Right kidney (tissue), 1 donor: ENCODE results near the gene AK4.
"Not testable (repeated sequence)": the region's sequence is repeated elsewhere in the genome, so short reads cannot be mapped to it uniquely, and the experiment has no call there.

Experiments used
- DNase-seq: peaks from one replicate; pipeline ENCODE4 v3.0.0-alpha.2; 2016

AK4 gene

DNA sequence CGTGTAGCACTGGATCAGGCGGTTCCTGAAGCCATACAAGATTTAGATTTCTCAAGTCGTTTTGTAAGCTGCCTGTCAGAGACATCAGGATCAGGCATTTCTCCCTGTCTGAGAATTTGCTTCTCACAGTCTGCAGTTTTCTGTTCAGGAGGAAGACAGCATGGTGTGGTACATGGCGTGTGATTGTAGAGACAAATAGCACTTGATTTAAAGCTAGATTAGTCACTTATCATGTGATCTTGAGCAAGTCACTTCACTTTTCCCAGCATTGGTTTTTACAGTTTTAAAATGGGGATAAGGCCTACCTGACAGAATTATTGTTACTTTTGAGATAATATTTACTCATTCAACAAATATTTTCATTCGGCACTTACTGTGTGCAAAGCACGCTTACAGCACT lies 63.3 kb downstream of the AK4 start:
- no peak for DNase-seq

GRCh38 chr1:65213271-65214023 lies 65.4 kb downstream of the AK4 start:
- DNase-seq, result no peak

DNA sequence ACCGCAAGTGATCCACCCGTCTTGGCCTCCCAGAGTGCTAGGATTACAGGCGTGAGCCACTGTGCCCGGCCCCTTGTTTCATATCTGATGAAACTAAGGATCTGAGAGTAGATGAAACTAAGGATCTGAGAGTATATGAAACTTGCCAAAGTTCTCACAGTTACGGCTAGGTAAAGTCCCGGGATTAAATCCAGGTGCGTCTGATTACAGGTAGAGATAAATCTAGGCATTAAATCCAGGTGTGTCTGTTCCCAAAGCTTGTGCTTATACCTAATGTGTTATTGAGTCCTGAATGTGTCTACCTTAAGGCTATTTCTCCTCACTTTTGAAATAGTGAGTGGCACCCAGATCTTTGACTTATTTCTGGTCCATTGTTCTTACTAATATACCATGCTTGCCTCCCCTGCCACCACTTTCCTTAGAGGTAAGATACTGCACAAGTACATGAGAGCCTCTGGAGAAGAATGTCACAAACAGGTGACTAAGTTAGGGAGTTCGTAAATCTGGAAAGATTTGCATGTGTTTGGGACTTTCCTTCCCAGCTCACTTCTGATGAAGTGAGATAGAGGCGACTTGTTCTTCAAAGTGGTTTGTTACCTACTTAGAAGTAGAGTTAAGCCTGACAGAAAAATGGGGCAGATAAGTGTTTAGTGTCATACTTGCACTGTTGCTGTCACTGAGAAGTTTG lies 66.5 kb downstream of the AK4 start:
- no peak for DNase-seq

DNA sequence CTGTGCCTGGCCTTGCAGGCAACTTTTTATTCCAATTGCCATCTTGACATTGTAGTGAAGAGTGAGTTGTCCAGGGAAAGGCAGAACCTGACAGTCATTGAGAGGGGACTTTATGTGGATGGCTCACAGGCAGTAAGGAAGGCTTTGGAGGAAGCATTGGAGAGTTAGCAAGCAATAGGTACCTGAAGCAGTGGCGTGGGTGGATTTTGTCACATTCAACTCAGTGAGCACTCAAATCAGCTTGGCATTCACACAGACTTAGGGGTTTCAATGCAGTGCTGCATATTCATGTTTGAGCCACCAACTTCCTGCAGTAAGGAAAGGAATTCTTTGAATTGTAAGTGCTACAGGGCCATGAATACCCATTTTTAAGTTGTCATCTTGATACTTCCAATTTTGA lies 69.0 kb downstream of the AK4 start:
- no peak for DNase-seq

DNA sequence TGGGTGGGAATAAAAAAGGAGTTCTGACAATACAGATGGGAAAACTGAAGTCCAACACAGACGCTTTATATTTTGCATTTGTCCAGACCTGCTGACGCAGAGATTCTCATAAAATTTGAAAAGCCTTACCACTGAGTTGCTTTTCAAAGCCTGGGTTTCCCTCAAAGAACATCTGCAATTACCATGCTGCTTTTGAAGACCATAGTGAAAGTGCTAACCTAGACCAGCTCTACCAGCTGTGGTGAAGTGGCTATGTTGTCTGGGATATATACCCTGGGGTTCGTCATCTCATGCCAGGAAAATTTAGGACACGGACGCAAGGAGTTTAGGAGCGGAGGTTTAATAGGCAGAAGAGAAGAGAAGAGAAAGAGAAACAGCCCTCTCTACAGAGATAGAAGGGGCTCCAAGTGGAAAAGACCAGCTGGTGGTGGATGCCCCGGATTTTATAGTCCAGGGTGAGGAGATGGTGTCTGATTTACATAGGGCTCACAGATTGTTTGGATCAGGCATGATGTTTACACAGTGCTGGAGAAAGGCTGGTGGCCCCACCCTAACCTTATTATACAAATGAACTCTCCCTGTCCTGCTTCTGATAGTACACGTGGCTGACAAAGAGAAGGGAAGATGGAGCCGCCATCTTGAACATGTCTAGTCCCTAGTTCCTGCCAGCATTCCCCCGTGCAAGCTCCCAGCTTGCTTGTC lies 73.8 kb downstream of the AK4 start:
- no peak for DNase-seq

GRCh38 chr1:65222340-65222940 lies 74.4 kb downstream of the AK4 start:
- DNase-seq, result no peak

DNA sequence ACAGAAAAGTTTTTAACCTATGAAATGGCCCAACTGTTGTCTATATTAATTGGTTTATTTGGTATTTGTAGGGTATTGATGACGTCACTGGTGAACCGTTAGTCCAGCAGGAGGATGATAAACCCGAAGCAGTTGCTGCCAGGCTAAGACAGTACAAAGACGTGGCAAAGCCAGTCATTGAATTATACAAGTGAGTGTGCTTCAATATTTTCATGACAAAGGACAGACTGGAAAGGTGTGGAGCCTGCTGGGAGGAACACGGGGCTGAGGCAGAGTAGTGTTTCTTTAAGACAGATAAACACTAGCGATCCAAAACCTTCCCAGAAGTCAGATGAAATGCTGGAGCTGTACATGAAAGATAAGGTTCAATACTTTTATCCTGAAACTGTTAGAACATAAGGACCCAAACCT lies 76.7 kb downstream of the AK4 start:
- DNase-seq, result no peak

- no peak for DNase-seq
Observed at GRCh38 chr1:65225179-65225578, 77.2 kb downstream of the AK4 start.

- no peak for DNase-seq
Observed at GRCh38 chr1:65229201-65229600, 81.2 kb downstream of the AK4 start.

GRCh38 chr1:65229754-65230339 lies 81.8 kb downstream of the AK4 start:
- DNase-seq, result no peak

GRCh38 chr1:65230731-65231481 lies 82.9 kb downstream of the AK4 start:
- DNase-seq, result no peak

GRCh38 chr1:65231718-65232330 lies 83.8 kb downstream of the AK4 start:
- DNase-seq, result no peak

DNA sequence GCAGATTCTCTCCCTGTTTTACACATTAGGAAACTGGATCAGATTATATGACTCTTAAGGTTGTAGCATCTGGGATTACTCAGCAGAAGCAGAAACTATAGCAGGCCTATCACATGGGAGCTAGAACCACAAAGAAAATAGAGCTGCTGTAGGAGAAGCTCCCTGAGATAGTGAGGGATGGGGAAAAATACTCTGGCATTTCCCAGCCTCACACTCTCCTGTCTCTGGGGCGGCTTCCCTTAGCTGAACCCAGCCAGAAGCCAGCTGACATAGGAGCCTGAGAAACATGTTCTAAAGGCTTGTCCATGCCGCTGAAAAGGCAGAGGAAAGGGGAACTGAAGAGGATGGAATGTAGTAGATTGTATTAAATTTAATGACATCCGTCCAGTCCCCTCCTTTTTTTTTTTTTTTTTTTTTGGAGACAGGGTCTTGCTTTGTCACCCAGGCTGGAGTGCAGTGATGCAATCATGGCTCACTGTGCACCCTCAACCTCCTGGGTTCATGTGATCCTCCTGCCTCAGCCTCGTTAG lies 84.5 kb downstream of the AK4 start:
- no peak for DNase-seq

- DNase-seq, result no peak
Observed at GRCh38 chr1:65233782-65234181, 85.8 kb downstream of the AK4 start.

- no peak for DNase-seq
Observed at GRCh38 chr1:65235867-65236805, 88.1 kb downstream of the AK4 start.

- not testable (repeated sequence) for DNase-seq
Observed at GRCh38 chr1:65237088-65237487, 89.1 kb downstream of the AK4 start.

- DNase-seq, result no peak
Observed at GRCh38 chr1:65237503-65237902, 89.5 kb downstream of the AK4 start.

DNA sequence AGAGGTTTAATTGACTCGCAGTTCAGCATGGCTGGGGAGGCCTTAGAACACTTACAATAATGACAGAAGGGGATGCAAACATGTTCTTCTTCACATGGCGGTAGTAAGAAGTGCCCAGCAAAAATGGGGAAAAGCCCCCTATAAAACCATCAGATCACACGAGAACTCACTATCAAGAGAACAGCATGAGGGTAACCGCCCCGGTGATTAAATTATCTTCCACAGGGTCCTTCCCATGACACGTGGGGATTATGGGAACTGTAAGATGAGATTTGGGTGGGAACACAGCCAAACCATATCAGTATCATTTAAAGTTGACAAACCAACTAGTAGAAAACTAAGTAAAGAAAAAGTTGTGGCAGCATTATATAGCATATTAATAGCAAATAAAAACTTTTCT lies 90.0 kb downstream of the AK4 start:
- no peak for DNase-seq

DNA sequence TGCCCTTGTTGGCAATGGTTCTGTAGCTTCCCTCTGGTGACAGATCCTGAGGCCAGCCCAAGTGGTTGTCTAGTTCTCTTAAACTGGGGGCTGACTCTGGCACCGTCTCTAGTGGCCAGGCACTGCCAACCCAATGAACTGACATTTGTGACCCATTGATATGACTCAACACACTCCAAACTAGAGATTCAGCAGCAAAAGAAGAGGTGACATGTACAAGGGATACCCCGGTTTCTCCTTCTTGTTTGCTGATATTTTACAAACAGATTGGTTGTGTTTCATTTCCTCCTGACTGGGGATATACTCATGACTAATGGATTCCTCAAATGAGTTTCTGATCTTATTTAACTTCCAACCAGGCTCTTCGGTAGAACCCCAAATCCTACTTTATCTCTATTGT lies 95.5 kb downstream of the AK4 start:
- DNase-seq, result no peak

GRCh38 chr1:65245295-65245694 lies 97.3 kb downstream of the AK4 start:
- DNase-seq, result no peak
